GM21723 (cell line): ENCODE data around the gene FGF6.

Experiments used
- ATAC-seq: cut with Tn5 transposase; IDR thresholded peaks from one replicate; pipeline ENCODE4 v1.9.1; 2021; ENCODE audit warnings: mild to moderate bottlenecking, moderate library complexity; ENCODE audit not compliant: unreplicated experiment

FGF6 gene

GRCh38 chr12:4448371-4448940, 2.8 kb upstream of the FGF6 start:
- ATAC-seq, result no peak

GRCh38 chr12:4447151-4447550, 1.5 kb upstream of the FGF6 start:
- ATAC-seq, result no peak

- no peak for ATAC-seq
Measured at GRCh38 chr12:4446335-4446734, 720 bp upstream of the FGF6 start.

- no peak for ATAC-seq
Measured at GRCh38 chr12:4444031-4444430, 1.6 kb downstream of the FGF6 start.

GRCh38 chr12:4443616-4444015, 2.0 kb downstream of the FGF6 start:
- no peak for ATAC-seq

GRCh38 chr12:4441355-4442335, 4.0 kb downstream of the FGF6 start:
- ATAC-seq, result no peak

- ATAC-seq, result no peak
Measured at GRCh38 chr12:4440187-4440941, 5.3 kb downstream of the FGF6 start.

GRCh38 chr12:4439736-4440135, 5.9 kb downstream of the FGF6 start:
- no peak for ATAC-seq

- ATAC-seq, result no peak
Measured at GRCh38 chr12:4438834-4439596, 6.6 kb downstream of the FGF6 start.

GRCh38 chr12:4435537-4435936, 10.1 kb downstream of the FGF6 start:
- ATAC-seq, result no peak

GRCh38 chr12:4434706-4435425, 10.7 kb downstream of the FGF6 start:
- ATAC-seq, result no peak

GRCh38 chr12:4434301-4434700, 11.3 kb downstream of the FGF6 start:
- no peak for ATAC-seq

GRCh38 chr12:4433745-4434058, 11.9 kb downstream of the FGF6 start:
- no peak for ATAC-seq

GRCh38 chr12:4432878-4433744, 12.5 kb downstream of the FGF6 start:
- ATAC-seq, result no peak

GRCh38 chr12:4431866-4432265, 13.7 kb downstream of the FGF6 start:
- ATAC-seq, result no peak

GRCh38 chr12:4431436-4431835, 14.2 kb downstream of the FGF6 start:
- no peak for ATAC-seq

GRCh38 chr12:4424422-4424821, 21.2 kb downstream of the FGF6 start:
- ATAC-seq, result no peak

GRCh38 chr12:4423528-4424195, 22.0 kb downstream of the FGF6 start:
- ATAC-seq, result no peak

- no peak for ATAC-seq
Measured at GRCh38 chr12:4422985-4423384, 22.6 kb downstream of the FGF6 start.
